ENCODE data around the gene FGD6.

DNA sequence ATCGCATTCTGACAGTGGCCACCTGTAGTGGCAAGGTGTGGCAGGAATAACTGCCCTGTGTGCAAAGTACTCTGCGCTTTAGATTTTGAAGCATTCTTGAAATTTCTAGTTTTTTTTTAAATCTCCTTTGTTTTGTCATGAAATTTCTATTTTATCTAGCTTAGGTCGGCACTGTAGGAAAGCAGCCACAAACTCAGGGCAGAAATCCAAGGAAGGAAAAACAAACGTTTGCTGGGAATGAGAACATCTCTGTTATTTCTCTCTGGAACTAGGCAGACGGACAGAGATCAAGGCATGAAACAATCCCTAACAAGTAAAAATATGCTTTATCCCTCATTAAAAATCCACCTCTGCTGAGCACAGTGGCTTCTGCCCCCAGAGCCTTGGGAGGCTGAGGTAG, 142.5 kb downstream of the FGD6 start:
- TF ChIP-seq, protein P1, sequence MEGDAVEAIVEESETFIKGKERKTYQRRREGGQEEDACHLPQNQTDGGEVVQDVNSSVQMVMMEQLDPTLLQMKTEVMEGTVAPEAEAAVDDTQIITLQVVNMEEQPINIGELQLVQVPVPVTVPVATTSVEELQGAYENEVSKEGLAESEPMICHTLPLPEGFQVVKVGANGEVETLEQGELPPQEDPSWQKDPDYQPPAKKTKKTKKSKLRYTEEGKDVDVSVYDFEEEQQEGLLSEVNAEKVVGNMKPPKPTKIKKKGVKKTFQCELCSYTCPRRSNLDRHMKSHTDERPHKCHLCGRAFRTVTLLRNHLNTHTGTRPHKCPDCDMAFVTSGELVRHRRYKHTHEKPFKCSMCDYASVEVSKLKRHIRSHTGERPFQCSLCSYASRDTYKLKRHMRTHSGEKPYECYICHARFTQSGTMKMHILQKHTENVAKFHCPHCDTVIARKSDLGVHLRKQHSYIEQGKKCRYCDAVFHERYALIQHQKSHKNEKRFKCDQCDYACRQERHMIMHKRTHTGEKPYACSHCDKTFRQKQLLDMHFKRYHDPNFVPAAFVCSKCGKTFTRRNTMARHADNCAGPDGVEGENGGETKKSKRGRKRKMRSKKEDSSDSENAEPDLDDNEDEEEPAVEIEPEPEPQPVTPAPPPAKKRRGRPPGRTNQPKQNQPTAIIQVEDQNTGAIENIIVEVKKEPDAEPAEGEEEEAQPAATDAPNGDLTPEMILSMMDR (IDR thresholded peaks at IDR 0.05) = no peak
- no peak for TF ChIP-seq POLR2A (IDR thresholded peaks at IDR 0.05)
